Transverse colon (tissue), 3 donors: ENCODE results near the gene UBE2J1.

Experiments used
- CTCF ChIP-seq, 5 experiments: fragments of 200-600 bp in 3 of 5; fragments of 450-650 bp in 2 of 5; sonication (generic) in 3 of 5; IDR thresholded peaks; 1 replicate in 2 of 5; 2 replicates in 3 of 5; pipeline ENCODE4 v1.5.1; 2016 to 2017; ENCODE audit warnings: antibody characterized with exemption in 5 of 5, inconsistent platforms in 3 of 5, mild to moderate bottlenecking in 2 of 5, moderate library complexity in 1 of 5
- EP300 ChIP-seq: sonication (generic); formaldehyde crosslinking; IDR thresholded peaks from one replicate; pipeline ENCODE4 v1.6.1; 2017; ENCODE audit warnings: antibody characterized with exemption, low read depth
- POLR2A ChIP-seq: fragments of 450-650 bp; IDR thresholded peaks from one replicate; pipeline ENCODE4 v1.6.1; 2016; ENCODE audit warnings: antibody characterized with exemption, mild to moderate bottlenecking, moderate library complexity

- TF ChIP-seq CTCF (IDR thresholded peaks at IDR 0.05) (no peak), POLR2A (no peak), EP300 (no peak)
Observed at GRCh38 chr6:89289710-89290109, 62.8 kb downstream of the UBE2J1 start.
